Neuronal stem cell (in vitro differentiated cells): ENCODE data around the gene TCN2.

Experiments used
- DNase-seq: peaks from one replicate; pipeline ENCODE4 v3.0.0-alpha.2; 2013; ENCODE audit warnings: low spot score
- H2AFZ ChIP-seq: one replicate; pipeline ENCODE4 v1.6.1; 2013; ENCODE audit warnings: mild to moderate bottlenecking, low read length, inconsistent platforms
- H2AK5ac ChIP-seq: 2 replicates; pipeline ENCODE4 v1.6.1; 2013; ENCODE audit warnings: low read depth, mild to moderate bottlenecking, inconsistent platforms, low read length, moderate library complexity, mixed read lengths
- H2BK120ac ChIP-seq: 2 replicates; pipeline ENCODE4 v1.6.1; 2013; ENCODE audit warnings: low read depth, mild to moderate bottlenecking, inconsistent platforms, low read length, moderate library complexity, mixed read lengths
- H2BK12ac ChIP-seq: one replicate; pipeline ENCODE4 v1.6.1; 2013; ENCODE audit warnings: low read length, inconsistent platforms
- H2BK15ac ChIP-seq: 2 replicates; pipeline ENCODE4 v1.6.1; 2013; ENCODE audit warnings: mild to moderate bottlenecking, low read length, inconsistent platforms, mixed read lengths
- H2BK5ac ChIP-seq: one replicate; pipeline ENCODE4 v1.6.1; 2013; ENCODE audit warnings: inconsistent platforms, mild to moderate bottlenecking, low read length, moderate library complexity
- H3K14ac ChIP-seq: one replicate; pipeline ENCODE4 v1.6.1; 2013; ENCODE audit warnings: low read length, inconsistent platforms
- H3K18ac ChIP-seq: 2 replicates; pipeline ENCODE4 v1.6.1; 2013; ENCODE audit warnings: low read length, inconsistent platforms
- H3K23ac ChIP-seq: 2 replicates; pipeline ENCODE4 v1.6.1; 2013; ENCODE audit warnings: low read depth, mild to moderate bottlenecking, mixed read lengths, low read length, inconsistent platforms; ENCODE audit not compliant: poor library complexity
- H3K27ac ChIP-seq: replicated peaks from 3 replicates; pipeline ENCODE4 v1.5.1; 2013; ENCODE audit warnings: low read length, inconsistent platforms
- H3K27me3 ChIP-seq, 3 experiments: 2 replicates each; pipeline ENCODE4 v1.6.1; 2013; ENCODE audit warnings: low read length in 3 of 3, mild to moderate bottlenecking in 2 of 3, inconsistent platforms in 1 of 3, low read depth in 1 of 3, mixed read lengths in 1 of 3, moderate library complexity in 1 of 3; ENCODE audit not compliant: control insufficient read depth in 3 of 3, insufficient read depth in 3 of 3
- H3K36me3 ChIP-seq, 2 donors: replicated peaks in 1 of 2; 2 replicates each; pipeline ENCODE4 v1.6.1; 2013; ENCODE audit warnings: low read length in 2 of 2; ENCODE audit not compliant: control insufficient read depth in 2 of 2, insufficient read depth in 2 of 2
- H3K4ac ChIP-seq: 2 replicates; pipeline ENCODE4 v1.6.1; 2013; ENCODE audit warnings: inconsistent platforms, mild to moderate bottlenecking, low read length, moderate library complexity
- H3K4me1 ChIP-seq, 2 donors: 1 replicate in 1 of 2; 2 replicates in 1 of 2; pipeline ENCODE4 v1.6.1; 2013; ENCODE audit warnings: low read length in 2 of 2, low read depth in 1 of 2; ENCODE audit not compliant: control insufficient read depth in 2 of 2, insufficient read depth in 1 of 2
- H3K4me2 ChIP-seq: one replicate; pipeline ENCODE4 v1.6.1; 2013; ENCODE audit warnings: mild to moderate bottlenecking, low read length, inconsistent platforms; ENCODE audit not compliant: insufficient read depth, poor library complexity, severe bottlenecking
- H3K4me3 ChIP-seq, 2 donors: 2 replicates each; pipeline ENCODE4 v1.5.1; 2013; ENCODE audit warnings: low read length in 2 of 2, mild to moderate bottlenecking in 2 of 2, inconsistent platforms in 1 of 2, moderate library complexity in 1 of 2
- H3K79me1 ChIP-seq: one replicate; pipeline ENCODE4 v1.6.1; 2013; ENCODE audit warnings: low read depth, mild to moderate bottlenecking, inconsistent platforms, low read length, moderate library complexity
- H3K9ac ChIP-seq: one replicate; pipeline ENCODE4 v1.6.1; 2013; ENCODE audit warnings: mild to moderate bottlenecking, low read depth, low read length, inconsistent platforms; ENCODE audit not compliant: poor library complexity
- H3K9me3 ChIP-seq, 2 donors: replicated peaks in 1 of 2; 2 replicates each; pipeline versions ENCODE3 to v1.6.1; 2013; ENCODE audit warnings: low read length in 2 of 2, mild to moderate bottlenecking in 2 of 2, inconsistent platforms in 1 of 2, low read depth in 1 of 2, mixed read lengths in 1 of 2, moderate library complexity in 1 of 2; ENCODE audit not compliant: control insufficient read depth in 2 of 2, insufficient read depth in 1 of 2
- H4K8ac ChIP-seq: one replicate; pipeline ENCODE4 v1.6.1; 2013; ENCODE audit warnings: low read depth, mild to moderate bottlenecking, inconsistent platforms, low read length, moderate library complexity
- H4K91ac ChIP-seq: one replicate; pipeline ENCODE4 v1.6.1; 2013; ENCODE audit warnings: low read length, low read depth, mild to moderate bottlenecking, inconsistent platforms; ENCODE audit not compliant: poor library complexity
- WGBS, 2 donors: extraction: QIAGEN DNeasy Blood & Tissue Kit; methylation state at CpG; one replicate each; pipeline ENCODE4 v1.1.7; 2013; ENCODE audit warnings: missing lambda C conversion rate in 2 of 2, mixed read lengths in 1 of 2; ENCODE audit not compliant: insufficient read length in 2 of 2, insufficient replicate concordance in 1 of 2; ENCODE audit errors: extremely low coverage in 2 of 2; 5-methylcytosine and 5-hydroxymethylcytosine counted together

TCN2 gene

GRCh38 chr22:30605449-30606110 is 1.4 kb upstream of the TCN2 start:
- Histone ChIP-seq H3K23ac (no peak overlapping the region), H3K27ac (peak overlapping the region; percentile 93)

GRCh38 chr22:30607300-30607930 is 441 bp downstream of the TCN2 start:
- Histone ChIP-seq H3K4ac (no peak overlapping the region), H2BK12ac (peak overlapping the region; percentile 31), H3K14ac (peak overlapping the region; percentile 56), H3K27ac (peak overlapping the region; percentile 99), H4K8ac (no peak overlapping the region), H2AK5ac (peak overlapping the region; percentile 89), H3K18ac (peak overlapping the region; percentile 91), H3K9ac (peak overlapping the region; percentile 82), H2BK15ac (peak overlapping the region; percentile 90), H3K4me1 (peaks cover 18 to 30% of the 10 kb centered on the region in 2 donors), H2BK5ac (peak overlapping the region; percentile 96), H2AFZ (peak overlapping the region; percentile 98), H4K91ac (no peak overlapping the region), H3K36me3 (peaks cover 13 to 28% of the 10 kb centered on the region in 2 donors), H3K4me2 (peak overlapping the region; percentile 90), H2BK120ac (no peak overlapping the region), H3K79me1 (peaks cover 1% of the 10 kb centered on the region), H3K4me3 (peak overlapping the region; percentile 57 to 78), H3K23ac (peak overlapping the region; percentile 37), H3K9me3 (no peaks in the 10 kb centered on the region), H3K27me3 (no peaks in the 10 kb centered on the region)
- no peak for DNase-seq
- no CpG with 5 or more reads among the region's 7 CpGs for WGBS, 2 donors

More at GRCh38 chr22:30605449-30606110, 1.4 kb upstream of the TCN2 start:
- Histone ChIP-seq H3K4me3 (peak overlapping the region in 1 of 2 donors; percentile 57), H3K14ac (no peak overlapping the region), H3K18ac (peak overlapping the region; percentile 80), H4K91ac (no peak overlapping the region), H2AK5ac (peak overlapping the region; percentile 26), H2BK120ac (no peak overlapping the region), H2AFZ (peak overlapping the region; percentile 98), H2BK15ac (no peak overlapping the region), H2BK5ac (no peak overlapping the region), H3K9ac (no peak overlapping the region), H2BK12ac (no peak overlapping the region), H3K79me1 (peaks cover 1% of the 10 kb centered on the region), H3K9me3 (no peaks in the 10 kb centered on the region), H3K4ac (no peak overlapping the region), H3K4me1 (peaks cover 18 to 30% of the 10 kb centered on the region in 2 donors), H3K36me3 (peaks cover 4 to 11% of the 10 kb centered on the region in 2 donors), H3K27me3 (no peaks in the 10 kb centered on the region), H3K4me2 (peak overlapping the region; percentile 37), H4K8ac (no peak overlapping the region)
- DNase-seq = no peak
- no CpG with 5 or more reads among the region's 9 CpGs for WGBS, 2 donors

GRCh38 chr22:30607939-30608338 is 965 bp downstream of the TCN2 start:
- no peak overlapping the region for H3K27ac ChIP-seq
- no peak for DNase-seq

More at GRCh38 chr22:30607939-30608338, 965 bp downstream of the TCN2 start:
- no peak overlapping the region for H3K4ac ChIP-seq
- peak overlapping the region; percentile 79 for H3K18ac ChIP-seq
- H3K9me3 ChIP-seq = no peaks in the 10 kb centered on the region
- H3K27me3 ChIP-seq = no peaks in the 10 kb centered on the region
- no peak overlapping the region for H4K8ac ChIP-seq
- peak overlapping the region; percentile 89 for H2AK5ac ChIP-seq
- peak overlapping the region; percentile 95 for H2BK5ac ChIP-seq
- H2AFZ ChIP-seq = no peak overlapping the region
- peak overlapping the region; percentile 90 for H2BK15ac ChIP-seq
- WGBS, 2 donors = no CpG with 5 or more reads among the region's 7 CpGs
- peak overlapping the region; percentile 31 for H2BK12ac ChIP-seq
- peak overlapping the region; percentile 32 to 57 for H3K4me3 ChIP-seq
- peaks cover 17 to 34% of the 10 kb centered on the region in 2 donors for H3K36me3 ChIP-seq
- no peak overlapping the region for H3K23ac ChIP-seq
- H3K14ac ChIP-seq = no peak overlapping the region
- H4K91ac ChIP-seq = no peak overlapping the region
- H3K9ac ChIP-seq = peak overlapping the region; percentile 56
- peaks cover 18 to 30% of the 10 kb centered on the region in 2 donors for H3K4me1 ChIP-seq
- H3K79me1 ChIP-seq = peaks cover 1% of the 10 kb centered on the region
- H3K4me2 ChIP-seq = peak overlapping the region; percentile 59
- peak overlapping the region; percentile 24 for H2BK120ac ChIP-seq
